DOHH2 (cell line): ENCODE data around the gene CBARP.
A peak's percentile ranks its signal among the peaks of the same experiment; 100 is the strongest.

Experiments
- H3F3A ChIP-seq: fragments of 200-600 bp; sonication (generic), shearing (Covaris generic); 2 replicates; pipeline ENCODE4 v1.6.0; 2016; ENCODE audit warnings: antibody characterized with exemption, mild to moderate bottlenecking; ENCODE audit not compliant: control insufficient read depth, insufficient read depth
- H3K27ac ChIP-seq: fragments of 200-600 bp; sonication (generic); 2 replicates; pipeline ENCODE4 v1.5.1; 2014; ENCODE audit warnings: low read depth, mild to moderate bottlenecking, low read length, moderate library complexity
- H3K27me3 ChIP-seq: fragments of 200-600 bp; sonication (generic); 2 replicates; pipeline ENCODE4 v1.6.1; 2014; ENCODE audit warnings: mild to moderate bottlenecking, low read length, mixed read lengths; ENCODE audit not compliant: control insufficient read depth
- H3K36me3 ChIP-seq: fragments of 200-600 bp; sonication (generic); 2 replicates; pipeline ENCODE4 v1.6.1; 2014; ENCODE audit warnings: mild to moderate bottlenecking, low read length, moderate library complexity, mixed read lengths; ENCODE audit not compliant: control insufficient read depth
- H3K4me1 ChIP-seq: fragments of 200-600 bp; sonication (generic); 2 replicates; pipeline ENCODE4 v1.6.1; 2014; ENCODE audit warnings: mild to moderate bottlenecking, low read length, mixed read lengths; ENCODE audit not compliant: control insufficient read depth
- H3K4me2 ChIP-seq: fragments of 200-600 bp; sonication (generic); 2 replicates; pipeline ENCODE4 v1.6.0; 2014; ENCODE audit warnings: mild to moderate bottlenecking, low read length, moderate library complexity
- H3K4me3 ChIP-seq: fragments of 200-600 bp; sonication (generic); 2 replicates; pipeline ENCODE4 v1.5.1; 2014; ENCODE audit warnings: mild to moderate bottlenecking, low read length, mixed read lengths
- H3K79me2 ChIP-seq: fragments of 200-600 bp; sonication (generic); 2 replicates; pipeline ENCODE4 v1.6.1; 2014; ENCODE audit warnings: mild to moderate bottlenecking, low read length, mixed read lengths; ENCODE audit not compliant: control insufficient read depth
- H3K9me2 ChIP-seq: fragments of 200-600 bp; sonication (generic); replicated peaks from 2 replicates; pipeline ENCODE4 v1.6.1; 2014; ENCODE audit warnings: mild to moderate bottlenecking, low read length, mixed read lengths; ENCODE audit not compliant: control insufficient read depth
- H3K9me3 ChIP-seq: fragments of 200-600 bp; sonication (generic); 2 replicates; pipeline ENCODE4 v1.6.1; 2014; ENCODE audit warnings: antibody characterized with exemption, low read length, mixed read lengths; ENCODE audit not compliant: control insufficient read depth, insufficient read depth
- H4K20me1 ChIP-seq: fragments of 200-600 bp; sonication (generic); 2 replicates; pipeline ENCODE4 v1.6.0; 2014; ENCODE audit warnings: low read depth, mild to moderate bottlenecking, antibody characterized with exemption, low read length, moderate library complexity; ENCODE audit not compliant: control insufficient read depth, insufficient read depth
- CTCF ChIP-seq: fragments of 200-600 bp; sonication (generic); IDR thresholded peaks from one replicate; pipeline ENCODE4 v1.5.1; 2014; ENCODE audit warnings: antibody characterized with exemption, mild to moderate bottlenecking, low read depth, low read length; ENCODE audit not compliant: poor library complexity, severe bottlenecking
- EZH2phosphoT487 ChIP-seq: fragments of 200-600 bp; sonication (generic); IDR thresholded peaks from 2 replicates; pipeline ENCODE4 v1.6.1; 2017; ENCODE audit warnings: borderline replicate concordance, mild to moderate bottlenecking, antibody characterized with exemption, low read length, moderate library complexity, mixed read lengths

Gene CBARP

GRCh38 chr19:1220477-1220930 lies 17.3 kb downstream of the CBARP start:
- no peak for TF ChIP-seq EZH2phosphoT487
- TF ChIP-seq CTCF: peak; percentile 69
- H3K27ac ChIP-seq: no peak overlapping the region
- no peak overlapping the region for H3K4me3 ChIP-seq
- peaks cover 45% of the 10 kb centered on the region for H3K36me3 ChIP-seq
- peaks cover 50% of the 10 kb centered on the region for H3K79me2 ChIP-seq
- H3F3A ChIP-seq: no peaks in the 10 kb centered on the region
- no peaks in the 10 kb centered on the region for H3K4me1 ChIP-seq
- H3K9me3 ChIP-seq: no peaks in the 10 kb centered on the region
- H3K4me2 ChIP-seq: no peak overlapping the region
- no peaks in the 10 kb centered on the region for H3K9me2 ChIP-seq
- no peaks in the 10 kb centered on the region for H3K27me3 ChIP-seq
- H4K20me1 ChIP-seq: peaks cover 5% of the 10 kb centered on the region; the same call in 1 of the 2 replicates

GRCh38 chr19:1219786-1220476 lies 17.9 kb downstream of the CBARP start:
- peaks cover 55% of the 10 kb centered on the region for H3K79me2 ChIP-seq
- H3K4me2 ChIP-seq: no peak overlapping the region

GRCh38 chr19:1218751-1219567 lies 18.8 kb downstream of the CBARP start:
- H3K4me2 ChIP-seq: no peak overlapping the region
- H3K4me3 ChIP-seq: no peak overlapping the region
- H3F3A ChIP-seq: no peaks in the 10 kb centered on the region
- no peak overlapping the region for H3K27ac ChIP-seq
- no peaks in the 10 kb centered on the region for H3K9me3 ChIP-seq
- H3K36me3 ChIP-seq: peaks cover 47% of the 10 kb centered on the region
- TF ChIP-seq CTCF: no peak
- no peak for TF ChIP-seq EZH2phosphoT487
- H4K20me1 ChIP-seq: peaks cover 8% of the 10 kb centered on the region; the same call in 1 of the 2 replicates
- H3K27me3 ChIP-seq: no peaks in the 10 kb centered on the region
- H3K79me2 ChIP-seq: peaks cover 65% of the 10 kb centered on the region
- H3K4me1 ChIP-seq: 0 out of 2 replicates have a peak, but pooled peaks cover under 1% of the 10 kb centered on the region
- H3K9me2 ChIP-seq: no peaks in the 10 kb centered on the region

More at GRCh38 chr19:1219786-1220476, 17.9 kb downstream of the CBARP start:
- Histone ChIP-seq H3K9me3 (no peaks in the 10 kb centered on the region), H3K9me2 (no peaks in the 10 kb centered on the region), H3K4me1 (no peaks in the 10 kb centered on the region), H3K27ac (no peak overlapping the region), H3K27me3 (no peaks in the 10 kb centered on the region), H3F3A (no peaks in the 10 kb centered on the region), H4K20me1 (peaks cover 5% of the 10 kb centered on the region; the same call in 1 of the 2 replicates), H3K36me3 (peaks cover 48% of the 10 kb centered on the region), H3K4me3 (no peak overlapping the region)
- TF ChIP-seq CTCF (no peak), EZH2phosphoT487 (no peak)
